Panc1 (cell line): ENCODE results near the gene SHC3. TPM values are rescaled to one million over a fixed set of nuclear protein-coding genes. Genes with fewer than 3 reads are reported as not detected.

Experiments
- ATAC-seq: fragments of 200-7000 bp; cut with Tn5 transposase; 2 replicates; pipeline ENCODE4 v1.9.1; 2020; ENCODE audit warnings: mild to moderate bottlenecking, moderate library complexity
- BruUV-seq: library from RNA; stranded (reverse); fragments of 400-500 nt; replicated peaks from 2 replicates; lab custom pipeline; 2021; lab: Mats Ljungman, UMichigan
- CTCF ChIA-PET: fragments of 300-600 bp; sonication (Branson Sonifier 250); formaldehyde crosslinking; loops from one replicate; lab custom pipeline; 2022; ENCODE audit warnings: antibody characterized with exemption; lab: Charles Lee
- POLR2A ChIA-PET: fragments of 300-600 bp; sonication (Branson Sonifier 250); formaldehyde crosslinking; loops from one replicate; lab custom pipeline; 2022; ENCODE audit warnings: antibody characterized with exemption; lab: Charles Lee
- DNase-seq: peaks from one replicate; pipeline ENCODE4 v3.0.0-alpha.2; 2010; ENCODE audit warnings: low read depth, low spot score
- H3K27ac ChIP-seq: 2 replicates; pipeline ENCODE4 v1.5.1; 2011; ENCODE audit warnings: mild to moderate bottlenecking, low read length, inconsistent platforms
- H3K27me3 ChIP-seq: fragments of 200-500 bp; sonication (Bioruptor generic); 2 replicates; pipeline ENCODE4 v1.6.0; 2014; ENCODE audit warnings: low read length, inconsistent platforms; ENCODE audit not compliant: control insufficient read depth, insufficient read depth
- H3K36me3 ChIP-seq: fragments of 200-500 bp; sonication (Bioruptor generic); 2 replicates; pipeline ENCODE4 v1.5.1; 2014; ENCODE audit warnings: inconsistent platforms, mild to moderate bottlenecking, low read length, moderate library complexity; ENCODE audit not compliant: control insufficient read depth, insufficient read depth
- H3K4me1 ChIP-seq: 2 replicates; pipeline ENCODE4 v1.5.1; 2011; ENCODE audit warnings: inconsistent platforms, mild to moderate bottlenecking, low read length, moderate library complexity; ENCODE audit not compliant: control insufficient read depth, insufficient read depth
- H3K4me3 ChIP-seq, 2 experiments: 2 replicates each; pipeline ENCODE4 v1.5.1; 2011 to 2012; ENCODE audit warnings: low read depth in 2 of 2, low read length in 2 of 2, mild to moderate bottlenecking in 2 of 2, inconsistent platforms in 1 of 2, moderate library complexity in 1 of 2
- H3K9me3 ChIP-seq: fragments of 200-500 bp; sonication (Bioruptor generic); 2 replicates; pipeline ENCODE4 v1.5.1; 2014; ENCODE audit warnings: low read depth, mild to moderate bottlenecking, inconsistent platforms, low read length, moderate library complexity; ENCODE audit not compliant: control insufficient read depth, insufficient read depth
- CTCF ChIP-seq: fragments of 450-650 bp; IDR thresholded peaks from 2 replicates; pipeline ENCODE4 v1.5.1; 2017; ENCODE audit warnings: mild to moderate bottlenecking
- POLR2AphosphoS5 ChIP-seq: IDR thresholded peaks from 2 replicates; pipeline ENCODE4 v1.6.1; 2012; ENCODE audit warnings: mild to moderate bottlenecking, low read depth, low read length, moderate library complexity
- SIN3A ChIP-seq: IDR thresholded peaks from 2 replicates; pipeline ENCODE4 v1.6.1; 2012; ENCODE audit warnings: low read depth, mild to moderate bottlenecking, low read length, moderate library complexity, borderline replicate concordance; ENCODE audit not compliant: insufficient read depth
- TCF7L2 ChIP-seq: IDR thresholded peaks from 2 replicates; pipeline ENCODE4 v1.6.1; 2011; ENCODE audit warnings: mild to moderate bottlenecking, low read depth, low read length, inconsistent platforms
- in situ Hi-C: cut with HindIII; loops from 2 replicates; pipeline ENCODE4 v1.10.0; 2016; ENCODE audit warnings: low sequenced_read_pairs, low pct_unique_long_range_greater_than_20kb
- intact Hi-C: fragments of 100-400 bp; cut with micrococcal nuclease; formaldehyde crosslinking; loops from one replicate; pipeline ENCODE4 v1.10.0; 2022; ENCODE audit not compliant: unreplicated experiment
- total RNA-seq: library from RNA; stranded (reverse); gene quantifications from one replicate; pipeline ENCODE4 v1.2.1, GENCODE V29; 2021; ENCODE audit not compliant: unreplicated experiment
- TF ChIP-seq, protein P1 (sequence below), 2 experiments: IDR thresholded peaks; 2 replicates each; pipeline ENCODE4 v1.6.1; 2011 to 2012; ENCODE audit warnings: low read depth in 2 of 2, control low read depth in 1 of 2, low read length in 1 of 2, mild to moderate bottlenecking in 1 of 2, moderate library complexity in 1 of 2; ENCODE audit not compliant: insufficient read depth in 1 of 2

SHC3 gene
- total RNA-seq, 1 experiment from 2014 or later: 1.7 TPM

DNA sequence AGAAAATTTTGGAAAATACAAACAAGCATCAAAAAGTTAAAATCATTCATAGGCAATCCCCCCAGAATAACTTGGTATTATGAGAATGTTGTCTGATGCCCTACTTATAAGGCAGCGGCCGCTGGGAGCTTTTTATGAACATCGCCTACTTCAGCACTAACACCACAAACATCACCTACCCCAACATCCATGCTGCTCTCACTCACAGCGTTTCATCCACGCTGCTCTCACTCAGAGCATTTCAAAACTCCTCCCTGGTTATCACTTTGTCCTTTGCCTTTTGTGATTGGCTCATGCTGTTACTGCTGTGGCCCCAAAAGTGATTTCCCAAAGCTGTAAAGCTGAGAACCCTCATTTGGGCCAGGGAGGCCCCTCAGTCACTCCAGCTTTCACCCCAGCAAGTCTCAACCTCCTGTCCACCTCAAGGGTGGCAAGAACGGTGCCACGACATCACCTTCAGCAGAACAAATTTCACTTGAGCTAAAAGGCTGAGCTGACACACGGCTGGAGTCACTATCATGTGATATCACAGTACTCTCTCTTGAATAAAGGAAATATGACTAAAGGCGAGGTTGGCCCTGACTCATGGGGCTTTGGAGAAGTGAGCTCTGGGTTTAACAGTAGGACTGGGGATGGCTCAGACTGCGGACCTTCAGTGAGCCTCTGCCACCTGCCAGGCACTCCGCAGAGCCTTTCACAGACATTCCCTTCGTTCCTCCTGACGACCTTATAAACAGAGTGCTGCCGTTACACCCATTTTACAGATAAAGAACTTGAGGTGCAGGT is 25.2 kb downstream of the SHC3 start:
- Histone ChIP-seq H3K27ac (peak overlapping the region; percentile 44; the same call in 1 of the 2 replicates), H3K27me3 (no peaks in the 10 kb centered on the region), H3K4me1 (no peaks in the 10 kb centered on the region), H3K4me3 (peak overlapping the region in 1 of 2 experiments; percentile 9; a peak in 1 of 4 replicates), H3K9me3 (no peaks in the 10 kb centered on the region), H3K36me3 (no peaks in the 10 kb centered on the region)
- TF ChIP-seq SIN3A (no peak), CTCF (no peak), TCF7L2 (no peak), POLR2AphosphoS5 (no peak)
- TF ChIP-seq, protein P1, sequence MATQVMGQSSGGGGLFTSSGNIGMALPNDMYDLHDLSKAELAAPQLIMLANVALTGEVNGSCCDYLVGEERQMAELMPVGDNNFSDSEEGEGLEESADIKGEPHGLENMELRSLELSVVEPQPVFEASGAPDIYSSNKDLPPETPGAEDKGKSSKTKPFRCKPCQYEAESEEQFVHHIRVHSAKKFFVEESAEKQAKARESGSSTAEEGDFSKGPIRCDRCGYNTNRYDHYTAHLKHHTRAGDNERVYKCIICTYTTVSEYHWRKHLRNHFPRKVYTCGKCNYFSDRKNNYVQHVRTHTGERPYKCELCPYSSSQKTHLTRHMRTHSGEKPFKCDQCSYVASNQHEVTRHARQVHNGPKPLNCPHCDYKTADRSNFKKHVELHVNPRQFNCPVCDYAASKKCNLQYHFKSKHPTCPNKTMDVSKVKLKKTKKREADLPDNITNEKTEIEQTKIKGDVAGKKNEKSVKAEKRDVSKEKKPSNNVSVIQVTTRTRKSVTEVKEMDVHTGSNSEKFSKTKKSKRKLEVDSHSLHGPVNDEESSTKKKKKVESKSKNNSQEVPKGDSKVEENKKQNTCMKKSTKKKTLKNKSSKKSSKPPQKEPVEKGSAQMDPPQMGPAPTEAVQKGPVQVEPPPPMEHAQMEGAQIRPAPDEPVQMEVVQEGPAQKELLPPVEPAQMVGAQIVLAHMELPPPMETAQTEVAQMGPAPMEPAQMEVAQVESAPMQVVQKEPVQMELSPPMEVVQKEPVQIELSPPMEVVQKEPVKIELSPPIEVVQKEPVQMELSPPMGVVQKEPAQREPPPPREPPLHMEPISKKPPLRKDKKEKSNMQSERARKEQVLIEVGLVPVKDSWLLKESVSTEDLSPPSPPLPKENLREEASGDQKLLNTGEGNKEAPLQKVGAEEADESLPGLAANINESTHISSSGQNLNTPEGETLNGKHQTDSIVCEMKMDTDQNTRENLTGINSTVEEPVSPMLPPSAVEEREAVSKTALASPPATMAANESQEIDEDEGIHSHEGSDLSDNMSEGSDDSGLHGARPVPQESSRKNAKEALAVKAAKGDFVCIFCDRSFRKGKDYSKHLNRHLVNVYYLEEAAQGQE (IDR thresholded peaks at IDR 0.05; ENCODE audit: insufficient read depth in 1 of 2, low read depth in 2 of 2, low read length in 1 of 2): no peak
- ChIA-PET CTCF (no interaction called here), POLR2A (interaction anchor here (0.6 kb wide), 1 partner anchor 505 kb away, joined by 3 read pairs; no protein-coding TSS in a partner anchor)
- in situ Hi-C loops (no loop called here), intact Hi-C loops (no loop called here)
- DNase-seq (peak; percentile 70), ATAC-seq (peak; percentile 81)
- no TSS peak for BruUV-seq

DNA sequence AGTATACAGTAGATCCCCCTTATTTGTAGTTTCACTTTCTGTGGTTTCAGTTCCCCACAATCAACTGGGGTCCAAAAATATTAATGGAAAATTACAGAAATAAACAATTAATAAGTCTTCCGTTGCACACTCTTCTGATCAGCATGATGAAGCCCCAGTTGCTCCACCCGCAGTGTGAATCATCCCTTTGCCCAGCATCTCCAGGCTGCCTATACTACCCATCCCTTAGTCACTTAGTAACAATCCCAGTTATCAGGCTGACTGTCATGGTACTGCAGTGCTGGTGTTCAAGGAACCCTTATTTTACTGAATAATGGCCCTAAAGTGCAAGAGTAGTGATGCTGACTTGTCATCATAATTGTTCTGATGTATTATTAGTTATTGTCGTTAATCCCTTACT is 28.9 kb downstream of the SHC3 start:
- Histone ChIP-seq H3K4me1 (no peaks in the 10 kb centered on the region), H3K27me3 (no peaks in the 10 kb centered on the region), H3K9me3 (no peaks in the 10 kb centered on the region), H3K4me3 (no peak overlapping the region), H3K27ac (no peak overlapping the region), H3K36me3 (no peaks in the 10 kb centered on the region)
- in situ Hi-C loops (no loop called here), intact Hi-C loops (no loop called here)
- ATAC-seq (no peak), DNase-seq (no peak)
- TF ChIP-seq POLR2AphosphoS5 (no peak), TCF7L2 (no peak), CTCF (no peak), SIN3A (no peak)
- TF ChIP-seq, protein P1 (IDR thresholded peaks at IDR 0.05; ENCODE audit: insufficient read depth in 1 of 2, low read depth in 2 of 2, low read length in 1 of 2): no peak
- ChIA-PET CTCF (no interaction called here), POLR2A (no interaction called here)
- BruUV-seq: no TSS peak
